Measurements from ENCODE around the gene PRODH2. TPM values are rescaled to one million over a fixed set of nuclear protein-coding genes. Genes with fewer than 3 reads are reported as not detected.
"Not testable (repeated sequence)": the region's sequence is repeated elsewhere in the genome, so short reads cannot be mapped to it uniquely, and the experiment has no call there.

The PRODH2 gene
- total and polyA plus RNA-seq, 2 donors: 0.19 to 0.23 TPM

GRCh38 chr19:35801828-35802227, 10.8 kb downstream of the PRODH2 start:
- no peak for DNase-seq (ENCODE audit: low read depth in 6 of 9, low spot score in 9 of 9)
- no peaks in the 10 kb centered on the region for H3K9me3 ChIP-seq (ENCODE audit: control insufficient read depth in 2 of 2, insufficient read depth in 1 of 2, low read length in 1 of 2)
- no peak overlapping the region for H3K27ac ChIP-seq (ENCODE audit: low read depth in 1 of 2, low read length in 1 of 2)
- H3K36me3 ChIP-seq (ENCODE audit: control insufficient read depth in 2 of 2, insufficient read depth in 2 of 2, low read length in 1 of 2): no peaks in the 10 kb centered on the region
- no peaks in the 10 kb centered on the region for H3K4me1 ChIP-seq (ENCODE audit: control insufficient read depth in 2 of 2, insufficient read depth in 2 of 2, low read length in 2 of 2)
- H3K4me3 ChIP-seq (ENCODE audit: low read length in 2 of 2): no peak overlapping the region
- whole genome bisulfite sequencing: 72% methylated on average over 3 of the region's 3 CpGs
- H3K27me3 ChIP-seq (ENCODE audit: control insufficient read depth in 2 of 2, insufficient read depth in 1 of 2, low read length in 1 of 2): peaks cover 0 to 24% of the 10 kb centered on the region in 2 donors

GRCh38 chr19:35797663-35798062, 15.0 kb downstream of the PRODH2 start:
- Histone ChIP-seq H3K4me1 (ENCODE audit: control insufficient read depth in 2 of 2, insufficient read depth in 2 of 2, low read length in 2 of 2) (no peaks in the 10 kb centered on the region), H3K27ac (ENCODE audit: low read depth in 1 of 2, low read length in 1 of 2) (no peak overlapping the region), H3K27me3 (ENCODE audit: control insufficient read depth in 2 of 2, insufficient read depth in 1 of 2, low read length in 1 of 2) (peaks cover 0 to 39% of the 10 kb centered on the region in 2 donors), H3K4me3 (ENCODE audit: low read length in 2 of 2) (no peak overlapping the region), H3K9me3 (ENCODE audit: control insufficient read depth in 2 of 2, insufficient read depth in 1 of 2, low read length in 1 of 2) (no peaks in the 10 kb centered on the region), H3K36me3 (ENCODE audit: control insufficient read depth in 2 of 2, insufficient read depth in 2 of 2, low read length in 1 of 2) (no peaks in the 10 kb centered on the region)
- 25% methylated on average over 15 of the region's 15 CpGs for WGBS
- no peak for DNase-seq (ENCODE audit: low read depth in 6 of 9, low spot score in 9 of 9)

DNA sequence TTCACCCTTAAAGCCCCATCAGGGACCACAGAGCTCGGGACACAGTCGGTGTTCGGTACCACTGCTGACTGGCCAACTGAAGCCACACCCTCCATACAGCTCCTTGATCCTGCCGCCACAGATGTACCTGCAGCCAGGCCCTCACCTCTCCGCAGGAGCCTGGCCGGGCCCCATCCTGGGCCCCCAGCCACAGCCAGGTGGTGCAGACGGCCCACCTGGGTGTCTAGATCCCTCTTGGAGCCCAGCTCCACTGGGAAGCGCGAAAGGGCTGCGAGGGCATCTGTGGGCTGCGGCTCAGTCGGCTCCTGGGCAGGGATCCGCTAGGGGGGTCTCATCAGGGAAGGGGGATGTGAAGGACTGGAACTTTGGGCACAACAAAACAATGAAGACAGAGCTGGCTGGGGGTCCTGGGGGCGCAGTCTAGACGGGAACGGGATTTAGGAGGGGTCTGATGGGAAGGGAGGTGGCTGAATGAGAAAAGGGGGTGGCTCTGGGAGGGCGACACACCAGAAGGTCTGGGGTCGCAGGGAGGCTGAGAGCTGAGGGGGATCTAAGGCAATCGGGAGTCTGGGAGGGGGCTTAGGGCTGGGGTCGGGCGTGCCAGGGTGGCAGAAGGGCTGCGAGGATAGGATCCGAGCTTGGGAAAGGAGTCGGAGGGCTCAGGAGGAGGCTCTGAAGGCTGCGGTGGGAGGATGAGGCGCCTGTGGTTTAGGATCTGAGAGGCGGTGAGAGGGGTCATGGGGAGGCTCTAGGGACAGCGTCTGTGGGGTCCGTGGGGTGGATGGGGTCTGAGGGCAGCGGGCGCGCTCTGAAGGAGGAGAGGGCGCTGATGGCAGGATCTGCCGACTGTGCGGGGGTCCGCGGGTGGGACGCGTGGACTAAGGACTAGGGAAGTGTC, 15.8 kb downstream of the PRODH2 start:
- Histone ChIP-seq H3K9me3 (ENCODE audit: control insufficient read depth in 2 of 2, insufficient read depth in 1 of 2, low read length in 1 of 2) (no peaks in the 10 kb centered on the region), H3K27me3 (ENCODE audit: control insufficient read depth in 2 of 2, insufficient read depth in 1 of 2, low read length in 1 of 2) (peaks cover 0 to 39% of the 10 kb centered on the region in 2 donors), H3K27ac (ENCODE audit: low read depth in 1 of 2, low read length in 1 of 2) (no peak overlapping the region), H3K4me1 (ENCODE audit: control insufficient read depth in 2 of 2, insufficient read depth in 2 of 2, low read length in 2 of 2) (no peaks in the 10 kb centered on the region), H3K4me3 (ENCODE audit: low read length in 2 of 2) (no peak overlapping the region), H3K36me3 (ENCODE audit: control insufficient read depth in 2 of 2, insufficient read depth in 2 of 2, low read length in 1 of 2) (no peaks in the 10 kb centered on the region)
- DNase-seq (ENCODE audit: low read depth in 6 of 9, low spot score in 9 of 9): no peak
- 29% methylated on average over 39 of the region's 39 CpGs for WGBS

- peaks cover 0 to 39% of the 10 kb centered on the region in 2 donors for H3K27me3 ChIP-seq (ENCODE audit: control insufficient read depth in 2 of 2, insufficient read depth in 1 of 2, low read length in 1 of 2)
- not testable (repeated sequence) for H3K9me3 ChIP-seq (ENCODE audit: control insufficient read depth in 2 of 2, insufficient read depth in 1 of 2, low read length in 1 of 2); DNase-seq (ENCODE audit: low read depth in 6 of 9, low spot score in 9 of 9); H3K4me3 ChIP-seq (ENCODE audit: low read length in 2 of 2); H3K27ac ChIP-seq (ENCODE audit: low read depth in 1 of 2, low read length in 1 of 2); H3K36me3 ChIP-seq (ENCODE audit: control insufficient read depth in 2 of 2, insufficient read depth in 2 of 2, low read length in 1 of 2); H3K4me1 ChIP-seq (ENCODE audit: control insufficient read depth in 2 of 2, insufficient read depth in 2 of 2, low read length in 2 of 2)
- WGBS: 90% methylated on average over 1 of the region's 1 CpG
These were observed 17.1 kb downstream of the PRODH2 start for GRCh38 chr19:35795564-35795963.

DNA sequence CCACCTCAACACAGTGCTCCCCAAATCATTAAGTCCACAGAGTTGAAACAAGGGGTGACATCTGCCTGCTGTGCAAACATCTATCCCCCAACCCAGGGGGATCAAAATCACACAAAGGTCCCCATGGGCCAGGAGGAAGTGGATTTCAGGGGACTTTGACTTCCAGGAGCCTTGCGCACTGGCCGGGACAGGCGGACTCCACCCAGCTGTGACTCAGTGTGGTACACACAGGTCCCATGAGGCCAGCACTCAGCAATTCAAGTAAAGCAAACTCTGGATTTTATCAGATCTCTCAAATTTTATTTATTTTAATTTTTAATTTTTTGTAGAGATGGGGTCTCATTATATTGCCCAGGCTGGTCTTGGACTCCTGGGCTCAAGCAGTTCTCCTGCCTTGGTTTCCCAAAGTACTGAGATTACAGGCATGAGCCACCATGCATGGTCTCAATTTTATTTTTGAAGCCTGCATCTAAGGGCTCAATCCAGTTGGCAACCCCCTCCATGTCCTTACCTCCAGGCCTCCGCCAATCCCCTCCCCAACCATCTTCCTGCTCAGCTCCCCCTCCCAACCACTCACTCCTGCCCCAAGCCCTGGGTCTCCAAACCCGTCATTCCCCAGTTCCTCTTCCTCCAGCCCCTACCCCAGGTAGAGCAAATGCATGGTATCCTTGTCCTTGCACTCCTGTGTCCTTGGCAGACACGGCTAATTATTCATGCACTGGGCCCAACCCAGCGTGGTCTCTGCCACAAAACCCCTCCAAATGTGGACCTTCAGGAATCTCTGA, 19.1 kb downstream of the PRODH2 start:
- 91% methylated on average over 7 of the region's 7 CpGs for WGBS
- H3K27ac ChIP-seq (ENCODE audit: low read depth in 1 of 2, low read length in 1 of 2): no peak overlapping the region
- peaks cover 0 to 32% of the 10 kb centered on the region in 2 donors for H3K27me3 ChIP-seq (ENCODE audit: control insufficient read depth in 2 of 2, insufficient read depth in 1 of 2, low read length in 1 of 2)
- no peaks in the 10 kb centered on the region for H3K9me3 ChIP-seq (ENCODE audit: control insufficient read depth in 2 of 2, insufficient read depth in 1 of 2, low read length in 1 of 2)
- H3K36me3 ChIP-seq (ENCODE audit: control insufficient read depth in 2 of 2, insufficient read depth in 2 of 2, low read length in 1 of 2): no peaks in the 10 kb centered on the region
- no peak overlapping the region for H3K4me3 ChIP-seq (ENCODE audit: low read length in 2 of 2)
- no peak for DNase-seq (ENCODE audit: low read depth in 6 of 9, low spot score in 9 of 9)
- no peaks in the 10 kb centered on the region for H3K4me1 ChIP-seq (ENCODE audit: control insufficient read depth in 2 of 2, insufficient read depth in 2 of 2, low read length in 2 of 2)

- no peak overlapping the region for H3K4me3 ChIP-seq (ENCODE audit: low read length in 2 of 2)
- H3K36me3 ChIP-seq (ENCODE audit: control insufficient read depth in 2 of 2, insufficient read depth in 2 of 2, low read length in 1 of 2): peaks cover 0 to 2% of the 10 kb centered on the region in 2 donors
- peaks cover 0 to 26% of the 10 kb centered on the region in 2 donors for H3K27me3 ChIP-seq (ENCODE audit: control insufficient read depth in 2 of 2, insufficient read depth in 1 of 2, low read length in 1 of 2)
- WGBS: 92% methylated on average over 8 of the region's 8 CpGs
- no peaks in the 10 kb centered on the region for H3K9me3 ChIP-seq (ENCODE audit: control insufficient read depth in 2 of 2, insufficient read depth in 1 of 2, low read length in 1 of 2)
- DNase-seq (ENCODE audit: low read depth in 6 of 9, low spot score in 9 of 9): no peak
- no peak overlapping the region for H3K27ac ChIP-seq (ENCODE audit: low read depth in 1 of 2, low read length in 1 of 2)
- no peaks in the 10 kb centered on the region for H3K4me1 ChIP-seq (ENCODE audit: control insufficient read depth in 2 of 2, insufficient read depth in 2 of 2, low read length in 2 of 2)
These were observed 19.8 kb downstream of the PRODH2 start for GRCh38 chr19:35792888-35793287.

DNA sequence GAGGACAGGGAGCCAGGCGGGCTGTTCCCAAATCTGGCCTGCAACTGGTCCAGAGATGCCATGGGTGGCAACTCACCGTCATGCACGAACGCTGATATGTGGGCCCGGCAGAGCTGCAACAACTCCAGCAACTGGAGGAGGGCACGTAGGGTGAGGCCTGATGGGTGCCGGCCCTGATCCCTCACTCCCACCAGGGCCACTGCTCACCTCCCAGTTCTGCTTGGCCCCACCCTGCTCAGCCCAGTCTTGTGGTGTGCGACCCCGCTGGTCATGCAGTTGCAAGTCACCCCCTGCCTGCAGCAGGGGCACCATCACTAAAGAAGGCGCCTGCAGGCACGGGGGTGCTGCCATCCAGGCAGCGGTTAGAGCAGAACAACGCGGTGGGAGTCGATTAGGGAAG, 20.3 kb downstream of the PRODH2 start:
- 92% methylated on average over 15 of the region's 15 CpGs for WGBS
- H3K9me3 ChIP-seq (ENCODE audit: control insufficient read depth in 2 of 2, insufficient read depth in 1 of 2, low read length in 1 of 2): no peaks in the 10 kb centered on the region
- no peaks in the 10 kb centered on the region for H3K4me1 ChIP-seq (ENCODE audit: control insufficient read depth in 2 of 2, insufficient read depth in 2 of 2, low read length in 2 of 2)
- H3K27me3 ChIP-seq (ENCODE audit: control insufficient read depth in 2 of 2, insufficient read depth in 1 of 2, low read length in 1 of 2): peaks cover 0 to 20% of the 10 kb centered on the region in 2 donors
- no peak overlapping the region for H3K27ac ChIP-seq (ENCODE audit: low read depth in 1 of 2, low read length in 1 of 2)
- H3K36me3 ChIP-seq (ENCODE audit: control insufficient read depth in 2 of 2, insufficient read depth in 2 of 2, low read length in 1 of 2): peaks cover 0 to 8% of the 10 kb centered on the region in 2 donors
- no peak overlapping the region for H3K4me3 ChIP-seq (ENCODE audit: low read length in 2 of 2)
- DNase-seq (ENCODE audit: low read depth in 6 of 9, low spot score in 9 of 9): no peak

DNA sequence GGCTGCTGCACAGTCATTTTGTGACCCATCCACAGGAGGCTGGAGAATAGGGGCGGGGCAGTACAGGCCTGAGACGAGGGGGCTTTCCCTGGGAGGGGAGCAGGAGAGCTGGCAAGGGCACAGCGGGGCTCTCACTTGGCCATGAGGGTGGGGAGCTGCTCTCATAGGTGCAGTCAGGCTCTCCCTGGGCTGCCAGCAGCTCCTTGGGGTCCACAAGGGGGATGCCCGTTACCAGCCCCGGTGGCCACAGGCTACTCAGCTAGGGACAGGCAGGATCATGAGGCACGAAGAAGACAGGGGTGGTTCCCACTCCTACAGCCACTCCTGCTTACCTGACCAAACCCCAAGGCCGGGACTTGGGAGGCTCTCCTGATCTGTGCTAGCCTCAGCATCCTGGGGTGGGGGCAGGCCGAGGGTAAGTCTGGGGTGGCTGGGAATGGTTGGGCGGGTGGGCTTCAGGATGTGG, 20.8 kb downstream of the PRODH2 start:
- Histone ChIP-seq H3K4me1 (ENCODE audit: control insufficient read depth in 2 of 2, insufficient read depth in 2 of 2, low read length in 2 of 2) (no peaks in the 10 kb centered on the region), H3K36me3 (ENCODE audit: control insufficient read depth in 2 of 2, insufficient read depth in 2 of 2, low read length in 1 of 2) (peaks cover 0 to 12% of the 10 kb centered on the region in 2 donors), H3K9me3 (ENCODE audit: control insufficient read depth in 2 of 2, insufficient read depth in 1 of 2, low read length in 1 of 2) (no peaks in the 10 kb centered on the region), H3K27ac (ENCODE audit: low read depth in 1 of 2, low read length in 1 of 2) (no peak overlapping the region), H3K27me3 (ENCODE audit: control insufficient read depth in 2 of 2, insufficient read depth in 1 of 2, low read length in 1 of 2) (peaks cover 0 to 16% of the 10 kb centered on the region in 2 donors), H3K4me3 (ENCODE audit: low read length in 2 of 2) (no peak overlapping the region)
- DNase-seq (ENCODE audit: low read depth in 6 of 9, low spot score in 9 of 9): no peak
- WGBS: 95% methylated on average over 9 of the region's 9 CpGs

Data from thymus (tissue), 11 donors.